Measurements from ENCODE around the gene EDDM3A. TPM values are rescaled to one million over a fixed set of nuclear protein-coding genes. Genes with fewer than 3 reads are reported as not detected.

Gene EDDM3A, protein sequence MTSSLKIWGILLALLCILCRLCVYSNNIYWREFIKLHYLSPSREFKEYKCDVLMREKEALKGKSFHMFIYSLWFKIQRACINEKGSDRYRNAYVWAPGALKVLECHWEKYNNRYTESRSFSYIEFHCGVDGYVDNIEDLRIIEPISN
- total RNA-seq: not detected in 2 replicates

DNA sequence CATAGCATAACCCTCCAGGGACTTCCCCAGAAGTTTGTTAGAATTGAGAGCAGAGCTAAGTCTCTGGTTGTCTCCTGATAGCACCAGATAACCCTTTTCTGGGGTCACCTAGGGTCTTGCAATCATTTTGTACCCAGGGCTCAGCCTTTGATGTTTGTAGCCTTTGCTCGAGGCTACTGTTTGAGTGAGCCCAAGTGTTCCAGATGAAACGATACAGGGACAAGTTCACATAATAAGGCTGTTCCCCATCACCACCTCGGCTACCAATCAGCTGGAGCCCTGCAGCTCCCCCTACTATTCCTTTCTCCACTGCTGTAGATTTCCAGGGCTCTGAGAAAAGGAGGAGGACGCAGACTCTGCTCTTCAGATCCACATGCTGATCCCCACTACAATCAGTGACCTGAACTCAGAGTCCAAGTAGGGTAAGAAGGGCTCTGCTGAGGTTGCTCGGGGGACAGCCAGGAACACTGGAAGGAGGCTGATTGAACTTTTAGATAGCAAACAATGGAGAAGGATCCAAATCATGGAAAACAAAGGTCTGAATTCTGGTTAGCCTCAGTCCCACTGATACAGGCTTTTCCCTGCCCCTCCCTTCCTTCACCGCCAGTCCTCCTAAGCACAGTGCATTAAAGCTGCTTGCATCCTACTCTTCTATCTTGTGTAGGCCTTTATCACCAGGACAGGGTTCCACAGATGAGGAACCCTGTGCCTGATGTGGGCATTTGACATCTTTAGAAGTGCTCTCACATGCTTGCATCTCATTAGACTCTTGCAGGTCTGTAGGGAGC, at the start of gene EDDM3A:
Gene EDDM3A (plus strand): TSS at position 317 of the 788 bp plus-strand sequence. CDS start 1,694 bp downstream, outside the sequence.

Other genes with a start within 250 kb of the EDDM3A start
- 0.09 TPM in 1 of 2 replicates, not detected in the other for gene RNASE10, start 240.3 kb upstream of the EDDM3A start, total RNA-seq
- gene RNASE9, start 184.8 kb upstream of the EDDM3A start, total RNA-seq: not detected in 2 replicates
- not detected in 2 replicates for gene RNASE11, start 157.9 kb upstream of the EDDM3A start, total RNA-seq
- not detected in 2 replicates for gene RNASE12, start 154.5 kb upstream of the EDDM3A start, total RNA-seq
- not detected in 2 replicates for gene OR6S1, start 104.2 kb upstream of the EDDM3A start, total RNA-seq
- 14.4 and 29.1 TPM in 2 replicates for gene RNASE4, start 61.3 kb upstream of the EDDM3A start, total RNA-seq
- 5.1 and 10.4 TPM in 2 replicates for gene ANG, start 57.1 kb upstream of the EDDM3A start, total RNA-seq
- not detected in 2 replicates for gene EDDM3B, start 22.5 kb downstream of the EDDM3A start, total RNA-seq
- not detected in 2 replicates for gene RNASE6, start 35.4 kb downstream of the EDDM3A start, total RNA-seq
- 0.09 TPM in 1 of 2 replicates, not detected in the other for gene RNASE1, start 57.0 kb downstream of the EDDM3A start, total RNA-seq
- not detected in 2 replicates for gene RNASE3, start 145.5 kb downstream of the EDDM3A start, total RNA-seq
- gene RNASE2, start 209.6 kb downstream of the EDDM3A start, total RNA-seq: not detected in 2 replicates
- gene METTL17, start 244.1 kb downstream of the EDDM3A start, total RNA-seq: 24.7 and 26.5 TPM in 2 replicates